Effector CD4-positive, alpha-beta T cell (primary cell): ENCODE data around the gene HEBP2.
"Not testable (repeated sequence)": the region's sequence is repeated elsewhere in the genome, so short reads cannot be mapped to it uniquely, and the experiment has no call there.

Source experiments
- DNase-seq: peaks from one replicate; pipeline ENCODE4 v3.0.0-alpha.2; 2020

The HEBP2 gene

GRCh38 chr6:138424004-138424904 is 20.2 kb downstream of the HEBP2 start:
- no peak for DNase-seq

- DNase-seq, result not testable (repeated sequence)
Observed at GRCh38 chr6:138425256-138425655, 21.2 kb downstream of the HEBP2 start.

GRCh38 chr6:138426500-138427123 is 22.6 kb downstream of the HEBP2 start:
- DNase-seq, result no peak

GRCh38 chr6:138427701-138428100 is 23.7 kb downstream of the HEBP2 start:
- DNase-seq, result no peak

- DNase-seq, result peak; percentile 15
Observed at GRCh38 chr6:138428944-138429598, 25.0 kb downstream of the HEBP2 start.

GRCh38 chr6:138429761-138430160 is 25.7 kb downstream of the HEBP2 start:
- no peak for DNase-seq

- no peak for DNase-seq
Observed at GRCh38 chr6:138430361-138431145, 26.5 kb downstream of the HEBP2 start.

GRCh38 chr6:138431256-138432062 is 27.4 kb downstream of the HEBP2 start:
- DNase-seq, result no peak

GRCh38 chr6:138432063-138432356 is 28.0 kb downstream of the HEBP2 start:
- no peak for DNase-seq

GRCh38 chr6:138434096-138434495 is 30.1 kb downstream of the HEBP2 start:
- no peak for DNase-seq

- DNase-seq, result no peak
Observed at GRCh38 chr6:138434925-138435324, 30.9 kb downstream of the HEBP2 start.

- no peak for DNase-seq
Observed at GRCh38 chr6:138439546-138439945, 35.5 kb downstream of the HEBP2 start.

- DNase-seq, result no peak
Observed at GRCh38 chr6:138440296-138440695, 36.3 kb downstream of the HEBP2 start.

- DNase-seq, result no peak
Observed at GRCh38 chr6:138440758-138441357, 36.8 kb downstream of the HEBP2 start.

GRCh38 chr6:138441965-138442364 is 37.9 kb downstream of the HEBP2 start:
- no peak for DNase-seq

GRCh38 chr6:138442663-138443062 is 38.6 kb downstream of the HEBP2 start:
- no peak for DNase-seq

- no peak for DNase-seq
Observed at GRCh38 chr6:138443979-138444378, 40.0 kb downstream of the HEBP2 start.

GRCh38 chr6:138446821-138447220 is 42.8 kb downstream of the HEBP2 start:
- no peak for DNase-seq

GRCh38 chr6:138450445-138450844 is 46.4 kb downstream of the HEBP2 start:
- no peak for DNase-seq

- DNase-seq, result no peak
Observed at GRCh38 chr6:138451043-138451442, 47.0 kb downstream of the HEBP2 start.

GRCh38 chr6:138454981-138455706 is 51.1 kb downstream of the HEBP2 start:
- peak; percentile 29 for DNase-seq
